Measurements from ENCODE around the gene CDKAL1. TPM values are rescaled to one million over a fixed set of nuclear protein-coding genes. Genes with fewer than 3 reads are reported as not detected.

CDKAL1 gene
- total RNA-seq, 4 donors from 2014 or later, result 24.7 to 32.8 (median 29.8) TPM

- H3K4me3 ChIP-seq (replicated peaks in 1 of 3), result no peak overlapping the region
- TF ChIP-seq CTCF (IDR thresholded peaks at IDR 0.05) (no peak), POLR2A (IDR thresholded peaks at IDR 0.05) (no peak)
- no peaks in the 10 kb centered on the region for H3K36me3 ChIP-seq
- no peaks in the 10 kb centered on the region for H3K27me3 ChIP-seq
- WGBS, 2 donors, result 96 to 97% methylated on average over 3 of the region's 3 CpGs
- no peaks in the 10 kb centered on the region for H3K9me3 ChIP-seq
- no peak for DNase-seq
- H3K4me1 ChIP-seq, result peaks cover 3 to 8% of the 10 kb centered on the region in 2 donors
- H3K27ac ChIP-seq, result no peak overlapping the region
- intact Hi-C loops (cut with DNase I), result no loop called here
Observed at GRCh38 chr6:20577173-20577688, 43.0 kb downstream of the CDKAL1 start.

GRCh38 chr6:20581070-20581469 lies 46.8 kb downstream of the CDKAL1 start:
- H3K36me3 ChIP-seq, result no peaks in the 10 kb centered on the region
- intact Hi-C loops (cut with DNase I), result no loop called here
- peaks cover 6 to 18% of the 10 kb centered on the region in 2 donors for H3K4me1 ChIP-seq
- WGBS, 2 donors, result 94 to 100% methylated on average over 1 of the region's 1 CpG
- TF ChIP-seq CTCF (IDR thresholded peaks at IDR 0.05), result no peak
- no peak for TF ChIP-seq POLR2A (IDR thresholded peaks at IDR 0.05)
- no peak for DNase-seq
- H3K27me3 ChIP-seq, result no peaks in the 10 kb centered on the region
- H3K27ac ChIP-seq, result no peak overlapping the region
- H3K9me3 ChIP-seq, result no peaks in the 10 kb centered on the region
- H3K4me3 ChIP-seq (replicated peaks in 1 of 3), result no peak overlapping the region

DNA sequence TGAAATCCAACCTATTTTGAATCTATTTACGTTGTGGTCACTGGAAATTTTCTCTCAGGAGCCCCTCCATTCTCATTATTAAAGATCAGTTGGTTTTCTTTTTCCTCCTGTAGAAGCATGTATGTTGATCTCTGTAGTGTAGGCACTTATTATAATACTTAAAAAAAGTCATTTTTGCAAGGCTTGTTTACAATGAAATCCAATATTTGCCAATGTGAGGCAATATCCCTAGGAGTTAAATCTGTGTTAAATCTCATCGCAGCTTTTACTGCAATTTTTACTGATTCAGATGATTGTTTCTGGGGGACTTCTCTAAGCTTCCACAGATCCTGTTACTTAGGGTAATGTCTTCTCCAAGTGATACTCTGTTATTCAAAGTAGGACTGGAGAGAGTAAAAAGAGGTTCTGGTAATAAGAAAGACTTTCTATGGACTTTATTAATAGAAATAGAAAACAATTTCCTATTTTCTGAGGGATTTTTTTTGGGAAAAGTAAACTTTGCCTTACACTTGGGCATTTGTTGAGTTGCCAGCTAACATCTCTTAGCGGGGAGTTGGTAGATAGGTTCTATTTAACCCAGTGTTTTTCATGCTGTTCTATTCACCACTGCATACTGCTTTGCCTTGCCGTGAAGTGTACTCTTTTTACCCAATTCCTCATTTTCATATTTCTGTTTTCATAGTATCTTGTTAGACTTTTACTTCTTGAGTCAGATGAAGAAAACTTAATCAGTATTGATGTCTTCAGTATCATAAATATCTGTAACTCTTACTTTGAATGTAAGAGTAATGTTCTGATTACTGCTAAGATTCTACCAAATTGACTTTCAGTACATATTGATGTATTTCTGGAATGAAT lies 48.6 kb downstream of the CDKAL1 start:
- Histone ChIP-seq H3K4me1 (peaks cover 6 to 18% of the 10 kb centered on the region in 2 donors), H3K36me3 (no peaks in the 10 kb centered on the region), H3K9me3 (no peaks in the 10 kb centered on the region), H3K27ac (no peak overlapping the region), H3K4me3 (replicated peaks in 1 of 3) (no peak overlapping the region), H3K27me3 (no peaks in the 10 kb centered on the region)
- 89 to 93% methylated on average over 4 of the region's 4 CpGs for WGBS, 2 donors
- intact Hi-C loops (cut with DNase I), result no loop called here
- TF ChIP-seq POLR2A (IDR thresholded peaks at IDR 0.05), result no peak
- TF ChIP-seq CTCF (IDR thresholded peaks at IDR 0.05), result no peak
- DNase-seq, result no peak

DNA sequence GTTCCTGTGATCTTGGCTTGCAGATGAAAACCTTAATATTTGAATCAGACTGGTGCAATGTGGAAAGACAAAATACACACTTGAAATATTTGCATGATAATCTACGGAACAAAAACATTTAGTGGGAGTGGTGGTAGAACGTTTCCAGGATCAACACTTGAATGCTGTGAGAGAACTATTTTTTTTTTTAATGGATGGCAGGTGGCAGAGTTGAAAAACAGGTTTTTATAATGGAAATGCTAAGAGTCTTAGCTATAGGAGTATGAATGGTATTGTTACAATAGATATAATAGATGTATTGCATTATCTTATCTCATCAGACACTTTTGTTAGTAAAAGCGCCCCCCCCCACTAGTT lies 49.2 kb downstream of the CDKAL1 start:
- Histone ChIP-seq H3K4me3 (replicated peaks in 1 of 3) (no peak overlapping the region), H3K27me3 (no peaks in the 10 kb centered on the region), H3K9me3 (no peaks in the 10 kb centered on the region), H3K36me3 (no peaks in the 10 kb centered on the region), H3K4me1 (peaks cover 6 to 18% of the 10 kb centered on the region in 2 donors), H3K27ac (no peak overlapping the region)
- DNase-seq, result no peak
- intact Hi-C loops (cut with DNase I), result no loop called here
- TF ChIP-seq POLR2A (IDR thresholded peaks at IDR 0.05) (no peak), CTCF (IDR thresholded peaks at IDR 0.05) (no peak)
- 41 to 45% methylated on average over 3 of the region's 3 CpGs for WGBS, 2 donors

GRCh38 chr6:20584100-20584731 lies 50.0 kb downstream of the CDKAL1 start:
- TF ChIP-seq CTCF (IDR thresholded peaks at IDR 0.05) (no peak), POLR2A (IDR thresholded peaks at IDR 0.05) (no peak)
- no peak for DNase-seq
- Histone ChIP-seq H3K4me3 (replicated peaks in 1 of 3) (no peak overlapping the region), H3K27me3 (no peaks in the 10 kb centered on the region), H3K9me3 (no peaks in the 10 kb centered on the region), H3K36me3 (no peaks in the 10 kb centered on the region), H3K4me1 (peaks cover 10 to 23% of the 10 kb centered on the region in 2 donors), H3K27ac (no peak overlapping the region)
- 78 to 94% methylated on average over 2 of the region's 2 CpGs for WGBS, 2 donors
- intact Hi-C loops (cut with DNase I), result no loop called here
